ENCODE results near the gene ATF6. TPM values are rescaled to one million over a fixed set of nuclear protein-coding genes. Genes with fewer than 3 reads are reported as not detected.

Gene ATF6
- total and polyA plus RNA-seq, 9 of the 15 experiments (the other 6 are each of a cell fraction or from before 2014, with no cell fraction given), result 11.7 to 32.4 (median 20.4) TPM

- H3K27ac ChIP-seq (ENCODE audit: extremely low read depth, low read depth, low read length), result no peak overlapping the region
- no TSS peak for BruUV-seq (replicated peaks)
- ChIA-PET POLR2A (interaction anchor here (0.6 kb wide), 1 partner anchor 264 kb away, joined by 3 read pairs; no protein-coding TSS in a partner anchor), CTCF (ENCODE audit: low intra/inter-chr PET ratio) (no interaction called here)
- in situ Hi-C loops (cut with MboI) (no loop called here), intact Hi-C loops (cut with micrococcal nuclease) (no loop called here)
- H4K20me1 ChIP-seq (replicated peaks; ENCODE audit: control insufficient read depth, insufficient read depth, low read length), result peaks cover 21% of the 10 kb centered on the region
- no peaks in the 10 kb centered on the region for H3K9me3 ChIP-seq (replicated peaks; ENCODE audit: control insufficient read depth, insufficient read depth, low read depth, low read length)
- peaks cover 95% of the 10 kb centered on the region for H3K79me2 ChIP-seq (ENCODE audit: control insufficient read depth, insufficient read depth, low read length)
- H3K27me3 ChIP-seq (ENCODE audit: control insufficient read depth in 2 of 2, insufficient read depth in 2 of 2, low read length in 2 of 2), result no peaks in the 10 kb centered on the region
- H3K4me2 ChIP-seq (ENCODE audit: insufficient read depth, low read length), result no peak overlapping the region
- H3K9ac ChIP-seq (ENCODE audit: insufficient read depth in 1 of 2, low read depth in 2 of 2, low read length in 2 of 2), result no peak overlapping the region
- peaks cover 5% of the 10 kb centered on the region for H3K36me3 ChIP-seq (ENCODE audit: control insufficient read depth, insufficient read depth, low read length)
- no peak for FAIRE-seq
- ATAC-seq, result no peak
- no peaks in the 10 kb centered on the region for H3K9me1 ChIP-seq (ENCODE audit: control insufficient read depth, insufficient read depth, low read length)
- DNase-seq (ENCODE audit: extremely low read depth in 1 of 4, low spot score in 3 of 4), result no peak
- TF ChIP-seq NFIX (CRISPR knock-in tag; IDR thresholded peaks at IDR 0.05; ENCODE audit: low read depth) (no peak), FOXP1 (CRISPR knock-in tag; IDR thresholded peaks at IDR 0.05) (no peak), ZFX (CRISPR knock-in tag; IDR thresholded peaks at IDR 0.05) (no peak), CTCF (IDR thresholded peaks at IDR 0.05 in 2 of 3, conservative IDR thresholded peaks at IDR 0.05 in 1 of 3; ENCODE audit: insufficient read depth in 2 of 3, low read depth in 1 of 3, low read length in 3 of 3) (no peak), NONO (IDR thresholded peaks at IDR 0.05; ENCODE audit: low read depth in 2 of 2, low read length in 1 of 2) (no peak), ADNP (tag; IDR thresholded peaks at IDR 0.05) (no peak), CHCHD3 (CRISPR knock-in tag; IDR thresholded peaks at IDR 0.05) (no peak), SMARCE1 (IDR thresholded peaks at IDR 0.05) (no peak), ZNF75A (CRISPR knock-in tag; IDR thresholded peaks at IDR 0.05) (no peak), ZNF644 (tag; IDR thresholded peaks at IDR 0.05; ENCODE audit: low read depth) (no peak), ZFP30 (CRISPR knock-in tag; IDR thresholded peaks at IDR 0.05; ENCODE audit: borderline replicate concordance) (no peak), MAZ (CRISPR knock-in tag; conservative IDR thresholded peaks at IDR 0.05 in 1 of 2, IDR thresholded peaks at IDR 0.05 in 1 of 2) (no peak), TCF7L2 (IDR thresholded peaks at IDR 0.05; ENCODE audit: low read depth, low read length) (no peak), ZNF280A (IDR thresholded peaks at IDR 0.05; ENCODE audit: low read depth, partially characterized antibody) (no peak)
- no peak overlapping the region for H2AFZ ChIP-seq (ENCODE audit: low read depth, low read length)
- 8% methylated on average over 4 of the region's 4 CpGs for WGBS (ENCODE audit: insufficient coverage, low coverage, missing lambda C conversion rate)
- H3K4me3 ChIP-seq, result no peak overlapping the region
- H3K4me1 ChIP-seq (replicated peaks in 1 of 2; ENCODE audit: control insufficient read depth in 2 of 2, insufficient read depth in 2 of 2, low read length in 2 of 2), result peaks cover 0 to 23% of the 10 kb centered on the region in 2 experiments; a peak in 3 of 5 replicates
These were observed 7.7 kb downstream of the ATF6 start for GRCh38 chr1:161773791-161774190.
